GM18858 (cell line): ENCODE measurements around the gene CPEB1.
"Not testable (repeated sequence)": the region's sequence is repeated elsewhere in the genome, so short reads cannot be mapped to it uniquely, and the experiment has no call there.

ENCODE experiments used
- ATAC-seq: cut with Tn5 transposase; IDR thresholded peaks from one replicate; pipeline ENCODE4 v1.9.1; 2021; ENCODE audit not compliant: unreplicated experiment

Gene CPEB1

DNA sequence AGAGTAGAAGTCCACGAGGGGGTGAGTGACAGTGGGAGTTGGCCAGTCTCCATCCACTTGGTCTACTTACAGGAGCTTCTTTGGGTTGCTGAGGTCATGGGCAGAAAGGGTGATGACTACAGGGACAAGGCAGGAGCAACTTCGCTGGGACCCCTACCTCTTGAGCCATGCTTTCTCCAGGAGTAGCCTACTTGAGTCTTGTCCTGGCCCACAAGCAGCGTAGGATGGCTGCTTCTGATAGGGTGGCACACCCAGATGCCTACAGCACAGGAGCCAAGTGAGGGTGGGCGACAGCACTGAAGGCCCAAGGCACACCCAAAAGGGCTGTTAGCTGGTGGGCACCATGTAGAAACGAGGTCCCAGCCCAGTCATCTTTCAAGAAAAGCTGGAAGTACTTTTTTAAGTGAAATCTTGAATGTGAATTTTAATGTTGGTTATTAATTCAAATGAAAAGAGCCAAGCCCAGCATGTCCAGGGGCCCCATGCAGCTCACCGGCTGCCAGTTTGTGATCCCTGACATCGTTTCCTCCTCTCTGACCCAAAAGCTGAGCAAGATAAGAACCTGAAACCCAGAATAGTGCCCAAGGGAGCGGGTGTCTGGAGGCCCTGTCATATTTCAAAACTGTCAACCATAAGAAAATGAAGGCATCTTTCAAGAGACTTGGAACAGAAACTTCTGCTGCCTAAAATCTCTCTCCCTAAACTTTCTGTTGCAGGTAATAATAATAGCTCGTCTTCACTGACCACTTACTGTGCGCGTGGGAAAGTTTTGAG, 2.2 kb upstream of the CPEB1 start:
- no peak for ATAC-seq

GRCh38 chr15:82648257-82649103, 1.3 kb upstream of the CPEB1 start:
- ATAC-seq = no peak

GRCh38 chr15:82647835-82648256, 683 bp upstream of the CPEB1 start:
- ATAC-seq = no peak

DNA sequence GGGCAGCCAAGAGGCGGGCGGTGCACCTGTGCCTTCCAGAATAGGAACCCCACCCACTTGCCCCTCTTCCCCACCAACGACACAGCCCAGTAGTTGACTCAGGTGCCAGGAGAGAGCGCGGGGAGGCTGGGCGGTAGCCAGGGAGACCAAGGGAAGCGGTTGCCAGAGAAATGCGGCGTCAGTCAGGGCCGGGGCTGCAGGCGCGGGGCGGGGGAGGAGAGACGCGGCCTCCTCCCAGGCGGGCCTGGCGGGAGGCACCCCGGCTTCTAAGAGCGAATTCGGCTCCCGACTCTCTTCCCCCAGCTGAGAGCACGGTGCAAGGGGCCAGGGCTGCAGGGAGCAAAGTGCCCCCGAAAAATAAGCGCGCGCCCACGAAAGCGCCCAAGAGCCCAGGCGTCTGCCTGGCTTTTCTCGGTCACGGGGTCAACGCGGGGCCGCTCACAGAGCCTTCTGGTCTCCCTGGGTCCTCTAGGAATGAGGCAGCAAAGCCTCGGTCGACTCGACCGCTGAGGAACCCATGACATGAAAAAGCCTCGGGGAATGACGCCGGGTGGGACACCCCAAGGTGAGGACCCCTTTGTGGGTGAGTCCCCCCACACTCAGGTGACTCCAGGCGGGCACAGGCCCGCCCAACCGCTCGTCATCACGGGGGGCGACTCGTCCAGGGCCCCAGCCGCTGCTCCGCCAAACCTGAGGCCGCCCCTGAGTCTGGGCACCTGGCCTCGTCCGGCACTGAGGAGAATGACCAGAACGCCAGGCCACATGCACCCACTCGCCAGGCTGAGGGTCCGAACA, 716 bp downstream of the CPEB1 start:
- no peak for ATAC-seq

GRCh38 chr15:82644967-82645852, 2.0 kb downstream of the CPEB1 start:
- ATAC-seq = not testable (repeated sequence)

GRCh38 chr15:82643992-82644391, 3.2 kb downstream of the CPEB1 start:
- no peak for ATAC-seq

DNA sequence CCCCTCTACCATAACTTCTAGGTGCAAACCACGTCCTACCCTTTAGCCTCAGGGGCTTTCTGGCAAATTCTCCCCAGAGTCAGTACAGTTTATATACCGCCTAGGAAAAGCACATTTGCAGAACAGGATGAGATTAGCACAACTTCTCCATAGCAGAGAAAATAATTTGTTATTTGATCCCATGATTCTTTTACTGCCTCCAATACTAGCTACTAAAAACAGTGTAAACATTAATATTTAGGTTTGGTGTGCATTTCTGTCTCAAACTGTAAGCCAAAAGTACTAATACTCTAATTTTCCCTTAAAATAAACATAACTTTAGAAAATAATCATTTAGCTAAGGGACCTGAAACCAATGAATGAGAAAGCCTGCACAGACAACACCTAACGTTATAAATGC, 4.5 kb downstream of the CPEB1 start:
- no peak for ATAC-seq

DNA sequence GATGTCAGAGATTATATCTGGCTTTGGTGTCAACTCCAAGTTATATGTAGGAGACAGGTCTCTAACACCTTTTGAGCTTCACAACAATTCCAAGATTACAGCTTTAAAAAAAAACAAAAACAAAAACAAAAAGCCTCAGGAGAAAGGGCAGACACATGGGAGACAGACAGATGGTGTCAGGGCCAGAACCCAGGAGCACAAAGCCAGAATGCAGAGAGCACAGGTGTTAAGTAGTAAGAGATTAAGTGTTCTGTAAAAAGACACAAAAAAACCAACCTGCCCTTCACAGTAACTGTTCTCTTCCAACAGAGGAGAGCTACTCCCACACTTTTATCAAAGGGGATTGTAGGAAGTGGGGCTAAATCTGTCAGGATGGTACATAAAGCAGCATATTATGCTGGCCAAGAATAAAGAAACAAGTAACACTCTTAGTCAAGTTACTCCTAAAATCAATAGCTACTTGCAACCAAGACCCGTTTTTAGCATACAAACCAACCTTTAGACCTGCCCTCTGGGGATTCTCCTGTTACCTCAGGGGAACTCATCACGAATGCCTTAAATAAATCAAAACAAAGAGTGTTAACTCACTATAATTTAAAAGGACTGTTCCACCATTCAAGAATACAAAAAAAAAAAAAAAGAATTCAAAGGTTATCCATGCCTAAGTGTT, 5.9 kb downstream of the CPEB1 start:
- no peak for ATAC-seq

DNA sequence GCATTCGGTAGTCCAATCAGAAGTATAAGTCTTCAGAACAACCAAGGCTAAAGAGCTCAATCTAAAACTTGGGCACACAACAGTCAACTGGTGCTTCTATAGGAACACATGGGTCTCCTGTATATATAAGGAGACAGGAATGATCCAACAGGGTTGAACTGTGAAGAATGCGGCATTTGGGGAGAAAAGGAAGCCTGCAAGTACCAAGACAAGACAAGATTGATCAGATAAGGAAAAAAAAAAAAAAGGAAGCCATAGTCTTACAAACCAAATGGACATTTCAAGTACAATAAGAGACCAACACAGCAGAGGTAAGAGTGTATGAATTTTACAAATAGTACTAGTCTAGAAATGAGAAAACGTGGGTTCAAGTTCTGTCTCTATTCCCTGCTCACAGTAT, 6.5 kb downstream of the CPEB1 start:
- ATAC-seq = no peak

DNA sequence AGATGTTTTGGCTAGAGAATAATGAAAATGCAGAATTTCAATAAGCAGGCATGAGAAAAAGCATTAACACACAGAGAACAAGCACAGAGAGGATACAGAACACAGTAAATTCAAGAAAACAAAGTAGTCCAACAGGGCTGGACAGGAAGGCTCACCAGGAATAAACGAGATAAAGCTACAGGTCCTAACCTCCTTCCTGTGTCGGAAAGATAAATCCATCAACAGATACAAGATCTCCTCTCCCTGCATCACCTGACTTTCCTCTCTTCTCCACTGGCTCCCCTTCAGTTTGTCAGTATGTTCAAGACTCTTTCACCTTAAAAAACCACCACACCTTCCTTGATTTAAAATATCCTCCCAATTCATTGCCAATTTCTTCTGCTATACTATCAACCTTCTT, 11.4 kb downstream of the CPEB1 start:
- no peak for ATAC-seq

GRCh38 chr15:82630033-82630432, 17.1 kb downstream of the CPEB1 start:
- no peak for ATAC-seq

GRCh38 chr15:82625136-82625535, 22.0 kb downstream of the CPEB1 start:
- ATAC-seq = no peak

GRCh38 chr15:82624438-82624837, 22.7 kb downstream of the CPEB1 start:
- ATAC-seq = no peak

- no peak for ATAC-seq
Observed at GRCh38 chr15:82624008-82624407, 23.2 kb downstream of the CPEB1 start.

GRCh38 chr15:82621970-82622369, 25.2 kb downstream of the CPEB1 start:
- no peak for ATAC-seq

- no peak for ATAC-seq
Observed at GRCh38 chr15:82613747-82614146, 33.4 kb downstream of the CPEB1 start.

DNA sequence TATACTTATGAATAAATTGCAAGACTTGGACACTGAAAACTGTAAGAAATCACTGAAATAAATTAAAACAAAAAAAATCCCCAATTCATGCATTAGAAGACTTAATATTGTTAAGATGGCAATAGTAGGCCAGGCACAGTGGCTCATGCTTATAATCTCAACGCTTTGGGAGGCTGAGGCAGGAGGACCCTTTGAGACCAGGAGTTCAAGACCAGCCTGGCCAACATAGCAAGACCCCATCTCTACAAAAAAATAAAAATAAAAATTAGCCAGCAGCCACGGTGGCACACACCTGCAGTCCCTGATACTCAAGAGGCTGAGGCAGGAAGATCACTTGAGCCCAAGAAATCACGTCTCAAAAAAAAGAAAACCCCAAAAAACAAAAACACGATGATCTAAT, 35.8 kb downstream of the CPEB1 start:
- ATAC-seq = no peak

DNA sequence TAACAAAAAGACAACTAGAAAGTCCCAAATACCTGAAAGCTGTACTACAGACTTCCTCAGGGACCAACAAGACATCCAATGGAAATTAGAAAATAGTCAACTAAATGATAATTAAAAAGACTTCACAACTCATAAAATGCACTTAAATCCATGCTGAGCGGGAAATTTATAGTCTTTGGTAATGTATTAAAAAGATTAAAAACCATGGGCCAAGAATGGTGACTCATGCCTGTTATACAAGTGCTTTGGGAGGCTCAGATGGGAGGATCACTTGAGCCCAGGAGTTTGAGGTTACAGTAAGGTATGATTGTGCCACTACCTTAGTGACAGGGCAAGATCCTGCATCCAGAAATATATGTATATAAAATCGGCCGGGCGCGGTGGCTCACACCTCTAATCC, 45.0 kb downstream of the CPEB1 start:
- ATAC-seq = no peak

- ATAC-seq = no peak
Observed at GRCh38 chr15:82599862-82600261, 47.3 kb downstream of the CPEB1 start.

DNA sequence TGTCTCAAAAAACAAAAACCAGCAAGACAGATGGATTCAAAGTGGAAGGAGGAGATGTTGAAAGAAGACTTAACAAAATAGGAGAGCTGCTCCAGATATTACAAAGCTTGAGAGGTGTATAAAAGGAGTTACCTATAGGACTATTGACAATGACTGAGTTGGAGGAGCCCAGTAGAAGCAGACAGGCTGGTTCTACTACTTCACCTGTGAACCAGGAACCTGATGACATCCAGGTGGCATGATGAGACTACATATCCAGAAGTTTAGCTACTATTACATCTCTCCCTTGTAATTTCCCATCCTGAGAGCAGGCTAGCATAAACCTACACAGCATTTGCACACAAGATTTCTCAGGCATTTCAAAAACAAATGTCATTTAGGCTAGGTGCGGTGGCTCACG, 49.3 kb downstream of the CPEB1 start:
- no peak for ATAC-seq
